HG03354 (cell line): ENCODE results near the gene CELA2B.
"Not testable (repeated sequence)": the region's sequence is repeated elsewhere in the genome, so short reads cannot be mapped to it uniquely, and the experiment has no call there.

Source experiments
- ATAC-seq: cut with Tn5 transposase; IDR thresholded peaks from one replicate; pipeline ENCODE4 v1.9.1; 2021; ENCODE audit warnings: mild to moderate bottlenecking; ENCODE audit not compliant: unreplicated experiment, poor library complexity, severe bottlenecking

CELA2B gene

GRCh38 chr1:15444468-15445389 is 31.2 kb upstream of the CELA2B start:
- ATAC-seq: no peak

GRCh38 chr1:15445390-15446122 is 30.3 kb upstream of the CELA2B start:
- ATAC-seq: no peak

GRCh38 chr1:15446212-15446611 is 29.7 kb upstream of the CELA2B start:
- no peak for ATAC-seq

- ATAC-seq: no peak
Observed at GRCh38 chr1:15448877-15449462, 26.9 kb upstream of the CELA2B start.

GRCh38 chr1:15449567-15449966 is 26.3 kb upstream of the CELA2B start:
- no peak for ATAC-seq

GRCh38 chr1:15451014-15451722 is 24.7 kb upstream of the CELA2B start:
- no peak for ATAC-seq

DNA sequence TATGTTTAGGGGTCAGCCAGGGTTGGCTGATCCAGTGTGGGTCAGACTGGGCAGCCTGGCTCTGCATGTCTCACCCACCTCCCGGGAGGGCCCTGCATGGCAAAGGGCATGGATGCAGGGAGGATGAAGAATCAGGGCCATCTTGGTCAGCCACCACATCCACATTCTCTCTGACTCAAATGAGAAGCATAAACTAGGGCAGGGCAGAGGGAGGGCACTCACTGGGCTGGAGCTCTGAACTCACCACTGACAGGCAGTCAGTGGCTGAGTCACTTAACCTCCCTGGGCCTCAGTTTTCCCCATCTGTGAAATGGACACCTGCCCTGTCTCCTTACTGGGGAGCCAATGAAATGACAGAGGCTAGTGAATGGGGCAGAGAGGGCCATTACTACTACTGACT is 23.7 kb upstream of the CELA2B start:
- ATAC-seq: no peak

- ATAC-seq: no peak
Observed at GRCh38 chr1:15452866-15453571, 22.9 kb upstream of the CELA2B start.

DNA sequence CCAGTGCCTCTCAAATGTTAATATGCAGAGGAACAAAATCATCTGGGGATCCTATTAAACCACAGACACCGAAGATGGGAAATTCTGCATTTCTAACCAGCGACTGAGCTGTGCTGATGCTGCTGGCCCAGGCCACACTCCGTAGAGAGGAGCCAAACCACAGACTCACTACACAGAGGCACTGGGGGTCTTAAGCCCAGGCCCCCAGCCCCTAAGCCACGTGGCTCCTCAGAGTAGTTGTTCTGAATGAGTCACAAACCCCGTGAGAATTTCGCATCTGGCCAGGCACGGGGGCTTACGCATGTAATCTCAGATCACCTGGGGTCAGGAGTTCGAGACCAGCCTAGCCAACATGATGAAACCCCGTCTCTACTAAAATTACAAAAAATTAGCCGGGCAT is 22.2 kb upstream of the CELA2B start:
- ATAC-seq: no peak

GRCh38 chr1:15454256-15454655 is 21.6 kb upstream of the CELA2B start:
- ATAC-seq: no peak

GRCh38 chr1:15455522-15455921 is 20.4 kb upstream of the CELA2B start:
- no peak for ATAC-seq

- no peak for ATAC-seq
Observed at GRCh38 chr1:15456313-15456954, 19.5 kb upstream of the CELA2B start, which contains the start of gene CELA2A. Gene CELA2A (plus strand): TSS chr1:15456732. CDS start chr1:15456754, 22 bp downstream.

DNA sequence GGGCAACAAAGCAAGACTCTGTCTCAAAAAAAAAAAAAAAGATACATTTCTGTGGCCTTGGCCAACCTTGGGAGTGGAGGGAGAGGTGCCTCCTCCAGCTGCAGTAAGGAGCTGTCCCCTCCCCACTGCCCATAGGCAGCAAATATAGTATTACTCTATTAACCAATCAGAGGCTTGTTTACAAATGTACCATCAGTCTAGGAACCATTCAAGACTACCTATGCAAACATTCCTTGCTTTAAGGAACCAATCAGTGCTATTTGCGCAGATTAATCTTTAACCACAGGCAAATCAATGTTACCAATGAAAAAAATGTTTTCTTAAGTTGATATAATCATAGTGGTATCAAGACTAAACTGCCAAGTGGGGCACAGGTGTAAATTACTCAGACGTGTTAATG is 18.3 kb upstream of the CELA2B start:
- ATAC-seq: no peak

DNA sequence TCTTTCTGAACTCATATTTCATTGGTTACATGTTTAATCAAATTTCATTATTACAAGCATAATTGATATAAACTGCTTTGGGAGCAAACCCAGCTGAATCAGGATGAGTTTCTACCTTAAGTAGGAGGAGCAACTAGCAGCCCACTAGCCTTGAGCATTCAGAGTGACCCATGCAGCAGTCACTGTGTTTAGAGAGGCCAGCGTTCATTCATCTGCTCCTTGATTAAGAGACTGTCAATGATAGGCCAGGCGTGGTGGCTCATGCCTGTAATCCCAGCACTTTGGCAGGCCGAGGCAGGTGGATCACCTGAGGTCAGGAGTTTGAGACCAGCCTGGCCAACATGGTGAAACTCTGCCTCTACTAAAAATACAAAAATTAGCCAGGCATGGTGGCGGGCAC is 17.5 kb upstream of the CELA2B start:
- not testable (repeated sequence) for ATAC-seq

DNA sequence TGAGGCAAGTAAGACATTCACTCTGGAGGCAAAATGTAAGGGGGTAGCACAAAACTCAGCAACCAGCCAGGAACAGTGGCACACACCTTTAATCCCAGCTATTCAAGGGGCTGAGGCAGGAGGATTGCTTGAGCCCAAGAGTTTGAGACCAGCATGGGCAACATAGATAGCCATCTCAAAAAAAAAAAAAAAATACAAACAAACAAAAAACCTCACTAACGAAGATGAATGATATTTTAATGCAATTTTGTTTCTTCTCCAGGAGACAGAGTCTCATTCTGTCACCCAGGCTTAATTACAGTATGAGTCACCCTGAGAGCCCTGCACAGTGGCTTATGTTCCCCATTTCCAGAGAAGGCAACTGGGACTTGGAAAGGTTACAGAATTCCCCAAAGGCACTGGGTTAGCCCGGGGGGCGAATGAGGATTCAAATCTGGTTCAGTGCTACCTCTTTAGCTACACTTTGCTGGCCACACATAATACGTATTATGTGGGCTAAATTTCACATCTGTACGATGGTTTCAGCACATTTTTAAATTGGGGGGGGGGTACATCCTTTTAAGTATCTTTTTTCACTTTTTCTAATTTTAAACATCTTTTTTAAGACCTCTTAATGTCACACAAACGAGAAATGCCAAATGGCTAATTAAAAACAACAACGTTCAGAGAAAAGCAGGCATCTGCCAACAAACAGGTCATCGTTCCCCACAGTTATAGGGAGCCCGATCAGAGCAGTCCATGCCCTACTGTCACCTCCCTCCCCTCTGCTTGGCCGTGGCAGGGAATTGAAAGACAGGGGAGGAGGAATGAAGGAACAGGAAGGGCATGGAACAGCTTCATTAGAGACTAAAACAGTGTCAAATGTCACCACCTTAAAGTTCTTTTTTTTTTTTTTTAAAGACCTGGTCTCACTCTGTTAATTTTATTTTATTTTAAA is 15.9 kb upstream of the CELA2B start:
- no peak for ATAC-seq

GRCh38 chr1:15460708-15461095 is 15.2 kb upstream of the CELA2B start:
- ATAC-seq: no peak

- not testable (repeated sequence) for ATAC-seq
Observed at GRCh38 chr1:15463064-15463800, 12.7 kb upstream of the CELA2B start.
